Activated CD8-positive, alpha-beta memory T cell treated with anti-CD3 and anti-CD28 coated beads, Interleukin-2, amount 10 ng/mL, durations not matched to agents 7 days and 5 days (primary cell): ENCODE results near the gene DDX11. TPM values are rescaled to one million over a fixed set of nuclear protein-coding genes. Genes with fewer than 3 reads are reported as not detected.
"Not testable (repeated sequence)": the region's sequence is repeated elsewhere in the genome, so short reads cannot be mapped to it uniquely, and the experiment has no call there.

Experiments
- ATAC-seq: fragments of 150-1000 bp; cut with Tn5 transposase; one replicate; pipeline ENCODE4 v1.10.0; 2021; ENCODE audit warnings: moderate library complexity
- CTCF ChIA-PET: fragments of 350-600 bp; sonication (Branson Sonifier 250); formaldehyde crosslinking; loops from one replicate; lab custom pipeline; 2021; ENCODE audit warnings: antibody characterized with exemption; lab: Charles Lee
- DNase-seq: peaks from one replicate; pipeline ENCODE4 v3.0.0-alpha.2; 2020
- H3K27ac Mint-ChIP-seq: one replicate; pipeline ENCODE4 v1.8.0; 2021; ENCODE audit warnings: mild to moderate bottlenecking, mixed read lengths
- H3K27me3 Mint-ChIP-seq: one replicate; pipeline ENCODE4 v1.8.0; 2021; ENCODE audit warnings: mixed read lengths
- H3K36me3 Mint-ChIP-seq: one replicate; pipeline ENCODE4 v1.8.0; 2021; ENCODE audit warnings: mild to moderate bottlenecking, mixed read lengths
- H3K4me1 Mint-ChIP-seq: one replicate; pipeline ENCODE4 v1.8.0; 2021; ENCODE audit warnings: mixed read lengths
- H3K4me3 Mint-ChIP-seq: one replicate; pipeline ENCODE4 v1.8.0; 2021; ENCODE audit warnings: mild to moderate bottlenecking, moderate library complexity, mixed read lengths
- H3K9me3 Mint-ChIP-seq: one replicate; pipeline ENCODE4 v1.8.0; 2022; ENCODE audit warnings: low read depth, mixed read lengths
- total RNA-seq, 2 experiments: library from RNA; stranded (reverse); gene quantifications; one replicate each; pipeline ENCODE4 v1.2.3, GENCODE V29; 2021

DDX11 gene
- 100 to 1,000 TPM; 176 to 240 TPM for total RNA-seq

- Mint-ChIP-seq H3K36me3 (peaks cover 15% of the 10 kb centered on the region), H3K27ac (peak within 1 kb of the TSS; percentile 96), H3K4me3 (peak within 1 kb of the TSS; percentile 98), H3K4me1 (peaks cover 43% of the 10 kb centered on the region)
- CTCF ChIA-PET = interaction anchor here (1.0 to 1.8 kb wide), 2 partner anchors 226 to 277 kb away, joined by 3 to 5 read pairs; no protein-coding TSS in a partner anchor
- ATAC-seq (peak; percentile 93), DNase-seq (peak; percentile 96)
- not testable (repeated sequence) for H3K9me3 Mint-ChIP-seq, H3K27me3 Mint-ChIP-seq
Observed at GRCh38 chr12:31073527-31074332, at the start of gene DDX11. Gene DDX11, plus strand, starts transcription at chr12:31073860. Its CDS starts 4,534 bp downstream, at chr12:31078394.

DNA sequence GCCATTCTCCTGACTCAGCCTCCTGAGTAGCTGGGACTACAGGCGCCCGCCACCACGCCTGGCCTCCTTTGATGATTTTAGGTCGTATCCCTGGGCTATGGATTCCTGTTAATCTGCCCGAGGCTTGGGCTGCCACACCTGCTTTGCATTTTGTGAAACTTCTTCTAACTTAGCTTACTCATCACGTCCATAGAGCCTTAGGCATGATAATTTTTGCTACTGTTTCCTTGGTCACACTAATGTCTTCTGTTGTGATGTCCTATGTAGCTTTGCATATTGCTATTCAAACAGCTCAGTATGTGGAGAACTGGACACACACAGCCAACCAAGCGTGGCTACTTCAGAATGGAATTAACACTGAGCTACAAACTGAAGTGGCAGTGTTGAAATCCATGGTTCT is 47.5 kb upstream of the DDX11 start:
- ATAC-seq (no peak), DNase-seq (peak; percentile 8)
- Mint-ChIP-seq H3K36me3 (no peaks in the 10 kb centered on the region), H3K27me3 (peaks cover 35% of the 10 kb centered on the region), H3K27ac (no peak overlapping the region), H3K4me1 (no peaks in the 10 kb centered on the region), H3K4me3 (no peak overlapping the region), H3K9me3 (no peaks in the 10 kb centered on the region)
- CTCF ChIA-PET = no interaction called here

GRCh38 chr12:31027006-31027405 is 46.7 kb upstream of the DDX11 start:
- CTCF ChIA-PET, H3K27ac Mint-ChIP-seq, ATAC-seq, H3K36me3 Mint-ChIP-seq, H3K4me1 Mint-ChIP-seq, H3K9me3 Mint-ChIP-seq, H3K4me3 Mint-ChIP-seq: not testable (repeated sequence)
- DNase-seq = peak; percentile 12
- H3K27me3 Mint-ChIP-seq = peaks cover 30% of the 10 kb centered on the region

- H3K27me3 Mint-ChIP-seq = peaks cover 15% of the 10 kb centered on the region
- DNase-seq (peak; percentile 34), ATAC-seq (no peak)
- H3K4me1 Mint-ChIP-seq = no peaks in the 10 kb centered on the region
- CTCF ChIA-PET = no interaction called here
- no peaks in the 10 kb centered on the region for H3K9me3 Mint-ChIP-seq
- H3K27ac Mint-ChIP-seq = no peak overlapping the region
- H3K4me3 Mint-ChIP-seq = no peak overlapping the region
- no peaks in the 10 kb centered on the region for H3K36me3 Mint-ChIP-seq
Observed at GRCh38 chr12:31029468-31029867, 44.2 kb upstream of the DDX11 start.

DNA sequence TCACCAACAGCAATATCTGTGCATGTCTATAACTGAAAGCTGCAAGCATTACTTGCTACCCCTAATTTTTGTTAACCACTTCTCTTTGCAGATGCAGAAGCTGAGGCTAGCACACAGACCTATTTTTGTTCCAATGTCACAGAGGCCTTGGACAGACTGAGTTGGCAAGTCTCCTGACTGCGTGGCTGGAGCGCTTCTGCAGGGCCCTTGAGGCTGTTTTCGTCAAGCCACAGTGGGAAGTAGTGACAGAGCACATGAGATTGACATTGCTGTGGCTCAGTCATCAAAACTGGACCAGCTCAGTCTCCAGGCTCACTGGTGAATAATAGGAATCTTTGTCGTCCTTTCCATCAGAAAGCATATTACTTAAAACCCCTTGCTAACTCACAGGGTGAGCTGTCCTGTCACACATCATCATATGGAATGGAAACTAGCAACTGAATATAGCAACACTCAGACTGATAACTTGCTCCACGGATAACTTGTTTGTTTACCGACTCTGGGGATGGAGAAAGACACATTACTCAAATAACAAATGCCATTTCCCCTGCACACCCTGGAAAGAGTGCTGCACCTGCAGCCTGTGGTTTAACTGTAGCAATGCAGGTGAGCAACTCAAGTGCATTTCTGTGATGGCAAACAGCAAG is 43.6 kb upstream of the DDX11 start:
- H3K4me1 Mint-ChIP-seq = no peaks in the 10 kb centered on the region
- CTCF ChIA-PET = no interaction called here
- H3K4me3 Mint-ChIP-seq = no peak overlapping the region
- ATAC-seq (no peak), DNase-seq (peak; percentile 35)
- H3K27ac Mint-ChIP-seq = no peak overlapping the region
- H3K9me3 Mint-ChIP-seq = no peaks in the 10 kb centered on the region
- peaks cover 10% of the 10 kb centered on the region for H3K27me3 Mint-ChIP-seq
- no peaks in the 10 kb centered on the region for H3K36me3 Mint-ChIP-seq

- no peak for ATAC-seq
- no peak overlapping the region for H3K4me3 Mint-ChIP-seq
- no peak overlapping the region for H3K27ac Mint-ChIP-seq
- DNase-seq = peak; percentile 3
- no peaks in the 10 kb centered on the region for H3K4me1 Mint-ChIP-seq
- H3K9me3 Mint-ChIP-seq = no peaks in the 10 kb centered on the region
- CTCF ChIA-PET = no interaction called here
- H3K36me3 Mint-ChIP-seq = no peaks in the 10 kb centered on the region
- H3K27me3 Mint-ChIP-seq = peaks cover 4% of the 10 kb centered on the region
Observed at GRCh38 chr12:31031951-31032335, 41.7 kb upstream of the DDX11 start.

DNA sequence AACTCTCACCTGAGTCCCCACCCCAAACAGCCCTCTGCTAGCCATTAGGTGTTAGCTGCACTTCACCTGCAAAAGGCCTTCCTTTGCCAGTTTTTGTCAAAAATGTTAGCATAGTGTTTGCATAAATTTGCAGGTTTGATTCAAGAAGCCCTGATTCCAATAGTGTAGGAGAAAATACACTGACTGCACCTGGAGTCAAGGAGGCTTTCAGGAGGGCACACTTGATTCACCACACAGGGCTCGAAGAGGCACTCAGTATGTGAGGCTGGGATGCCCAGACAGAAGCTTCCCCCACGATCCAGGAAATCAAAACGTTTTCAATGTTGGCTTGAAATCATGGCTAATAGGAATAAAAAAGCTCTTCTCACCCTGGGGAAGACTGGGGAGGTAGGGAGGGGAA is 40.5 kb upstream of the DDX11 start:
- no peak overlapping the region for H3K4me3 Mint-ChIP-seq
- H3K27ac Mint-ChIP-seq = no peak overlapping the region
- no peaks in the 10 kb centered on the region for H3K36me3 Mint-ChIP-seq
- peak; percentile 3 for DNase-seq
- H3K9me3 Mint-ChIP-seq = no peaks in the 10 kb centered on the region
- no peaks in the 10 kb centered on the region for H3K4me1 Mint-ChIP-seq
- H3K27me3 Mint-ChIP-seq = peaks cover 6% of the 10 kb centered on the region
- CTCF ChIA-PET = no interaction called here
- ATAC-seq = no peak

- CTCF ChIA-PET = interaction anchor here (1.6 kb wide), 1 partner anchor 12 kb away, joined by 4 read pairs; no protein-coding TSS in a partner anchor
- peaks cover 7% of the 10 kb centered on the region for H3K27me3 Mint-ChIP-seq
- no peak overlapping the region for H3K4me3 Mint-ChIP-seq
- DNase-seq (peak; percentile 19), ATAC-seq (no peak)
- no peaks in the 10 kb centered on the region for H3K4me1 Mint-ChIP-seq
- no peaks in the 10 kb centered on the region for H3K36me3 Mint-ChIP-seq
- H3K27ac Mint-ChIP-seq = no peak overlapping the region
- no peaks in the 10 kb centered on the region for H3K9me3 Mint-ChIP-seq
Observed at GRCh38 chr12:31033681-31034080, 40.0 kb upstream of the DDX11 start.

DNA sequence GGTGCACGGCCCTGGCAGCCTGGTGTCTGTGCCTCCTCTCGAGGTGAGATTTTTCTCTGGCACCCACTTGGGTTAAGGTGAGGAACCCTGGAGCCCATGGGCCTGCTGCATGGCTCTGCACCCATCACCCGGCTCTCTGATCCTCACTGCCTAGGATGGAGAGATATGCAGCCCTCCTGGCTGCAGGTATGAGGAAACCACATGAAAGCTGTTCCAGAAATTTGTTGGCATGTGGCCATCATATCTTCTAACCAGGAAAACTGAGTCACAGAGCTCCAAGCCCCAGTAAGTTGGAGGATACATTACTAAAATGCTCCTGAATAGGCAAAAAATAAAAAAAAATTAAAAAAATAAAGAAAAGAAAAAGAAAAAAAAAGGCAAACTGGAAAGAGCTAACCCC is 39.3 kb upstream of the DDX11 start:
- CTCF ChIA-PET = interaction anchor here (1.6 kb wide), 1 partner anchor 13 kb away, joined by 4 read pairs; no protein-coding TSS in a partner anchor
- peak; percentile 30 for DNase-seq
- H3K36me3 Mint-ChIP-seq = no peaks in the 10 kb centered on the region
- H3K27me3 Mint-ChIP-seq = peaks cover 3% of the 10 kb centered on the region
- no peaks in the 10 kb centered on the region for H3K9me3 Mint-ChIP-seq
- H3K4me3 Mint-ChIP-seq = no peak overlapping the region
- ATAC-seq = no peak
- H3K4me1 Mint-ChIP-seq = no peaks in the 10 kb centered on the region
- no peak overlapping the region for H3K27ac Mint-ChIP-seq

- Mint-ChIP-seq H3K27me3 (peaks cover 3% of the 10 kb centered on the region), H3K27ac (no peak overlapping the region), H3K36me3 (no peaks in the 10 kb centered on the region), H3K9me3 (no peaks in the 10 kb centered on the region), H3K4me3 (no peak overlapping the region), H3K4me1 (no peaks in the 10 kb centered on the region)
- no peak for ATAC-seq
- DNase-seq = no peak
- CTCF ChIA-PET = interaction anchor here (1.6 kb wide), 1 partner anchor 14 kb away, joined by 4 read pairs; no protein-coding TSS in a partner anchor
Observed at GRCh38 chr12:31035226-31035625, 38.4 kb upstream of the DDX11 start.

GRCh38 chr12:31035967-31036665 is 37.5 kb upstream of the DDX11 start:
- Mint-ChIP-seq H3K27ac (no peak overlapping the region), H3K9me3 (no peaks in the 10 kb centered on the region), H3K27me3 (peaks cover 10% of the 10 kb centered on the region), H3K4me3 (no peak overlapping the region), H3K36me3 (no peaks in the 10 kb centered on the region), H3K4me1 (no peaks in the 10 kb centered on the region)
- peak; percentile 34 for DNase-seq
- CTCF ChIA-PET = no interaction called here
- ATAC-seq = no peak

DNA sequence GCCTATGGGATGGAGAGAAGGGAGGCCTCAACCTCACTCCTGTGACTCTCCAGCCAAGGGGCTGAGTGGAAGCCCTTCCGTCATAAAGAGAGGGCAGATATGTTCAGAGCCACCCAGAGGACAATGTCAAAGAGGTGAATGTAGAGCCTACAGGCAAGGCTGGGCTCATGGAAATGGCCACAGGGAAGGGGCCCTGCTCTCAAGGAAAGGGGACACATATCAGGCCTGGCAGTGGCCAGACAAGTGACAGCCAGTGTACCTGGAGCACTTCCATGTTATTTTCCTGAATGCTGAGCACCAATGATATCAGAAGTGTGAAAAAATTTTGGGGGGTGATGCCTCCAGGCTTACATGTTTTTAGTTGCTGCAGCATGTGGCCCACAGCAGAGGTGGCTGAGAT is 36.6 kb upstream of the DDX11 start:
- CTCF ChIA-PET = no interaction called here
- H3K27me3 Mint-ChIP-seq = peaks cover 12% of the 10 kb centered on the region
- no peaks in the 10 kb centered on the region for H3K4me1 Mint-ChIP-seq
- H3K4me3 Mint-ChIP-seq = no peak overlapping the region
- no peaks in the 10 kb centered on the region for H3K9me3 Mint-ChIP-seq
- DNase-seq = no peak
- H3K36me3 Mint-ChIP-seq = no peaks in the 10 kb centered on the region
- no peak overlapping the region for H3K27ac Mint-ChIP-seq
- ATAC-seq = no peak

- CTCF ChIA-PET = no interaction called here
- no peak overlapping the region for H3K27ac Mint-ChIP-seq
- peaks cover 12% of the 10 kb centered on the region for H3K27me3 Mint-ChIP-seq
- no peaks in the 10 kb centered on the region for H3K4me1 Mint-ChIP-seq
- no peak overlapping the region for H3K4me3 Mint-ChIP-seq
- ATAC-seq = no peak
- no peak for DNase-seq
- no peaks in the 10 kb centered on the region for H3K9me3 Mint-ChIP-seq
- H3K36me3 Mint-ChIP-seq = no peaks in the 10 kb centered on the region
Observed at GRCh38 chr12:31037931-31038330, 35.7 kb upstream of the DDX11 start.
